ENCODE measurements around the gene DNAJB5. TPM values are rescaled to one million over a fixed set of nuclear protein-coding genes. Genes with fewer than 3 reads are reported as not detected.

DNAJB5 gene
- total and polyA plus RNA-seq, 7 experiments from 2014 or later, result 1.1 to 3.7 (median 2.0) TPM

DNA sequence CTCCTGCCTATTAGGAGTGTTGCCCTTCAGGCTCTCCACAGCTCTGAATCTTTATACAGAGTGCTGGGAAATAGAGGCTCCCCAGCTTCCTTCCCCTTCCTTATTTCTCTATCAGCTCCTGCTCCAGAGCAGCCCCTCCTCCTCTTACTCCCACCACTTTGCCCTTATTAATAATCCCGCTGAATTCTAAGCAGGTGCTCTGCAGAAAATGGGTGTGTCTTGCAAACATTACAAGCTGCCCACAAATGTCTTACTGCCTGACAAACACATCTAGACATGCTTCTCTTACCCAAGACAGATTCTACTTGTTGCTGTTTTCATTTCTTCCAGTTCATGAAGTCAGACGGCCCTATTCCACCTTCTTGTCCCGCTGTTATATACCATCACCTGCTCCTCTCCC is 25.1 kb upstream of the DNAJB5 start:
- Histone ChIP-seq H3K36me3 (ENCODE audit: control insufficient read depth in 2 of 3, insufficient read depth in 3 of 3, low read length in 3 of 3) (no peaks in the 10 kb centered on the region), H3K27ac (ENCODE audit: low read depth, low read length) (no peak overlapping the region), H3K4me1 (ENCODE audit: control insufficient read depth in 2 of 2, insufficient read depth in 2 of 2, low read length in 2 of 2) (no peaks in the 10 kb centered on the region), H3K4me3 (ENCODE audit: low read length) (no peak overlapping the region), H3K9me3 (ENCODE audit: control insufficient read depth in 2 of 3, low read length in 3 of 3) (no peaks in the 10 kb centered on the region), H3K27me3 (ENCODE audit: control insufficient read depth in 2 of 2, insufficient read depth in 2 of 2, low read length in 2 of 2) (no peaks in the 10 kb centered on the region)
- ChIA-PET POLR2A (no interaction called here), CTCF (no interaction called here)
- H3K27ac Mint-ChIP-seq, result no peak overlapping the region
- ATAC-seq (no peak), DNase-seq (no peak)
- peaks cover 31 to 66% (median 58%) of the 10 kb centered on the region in 5 donors for H3K27me3 Mint-ChIP-seq
- intact Hi-C loops (cut with micrococcal nuclease), result no loop called here
- no peaks in the 10 kb centered on the region for H3K36me3 Mint-ChIP-seq
- no peaks in the 10 kb centered on the region for H3K9me3 Mint-ChIP-seq
- H3K4me3 Mint-ChIP-seq, result no peak overlapping the region
- peaks cover 0 to 15% (median 0%) of the 10 kb centered on the region in 7 donors for H3K4me1 Mint-ChIP-seq

DNA sequence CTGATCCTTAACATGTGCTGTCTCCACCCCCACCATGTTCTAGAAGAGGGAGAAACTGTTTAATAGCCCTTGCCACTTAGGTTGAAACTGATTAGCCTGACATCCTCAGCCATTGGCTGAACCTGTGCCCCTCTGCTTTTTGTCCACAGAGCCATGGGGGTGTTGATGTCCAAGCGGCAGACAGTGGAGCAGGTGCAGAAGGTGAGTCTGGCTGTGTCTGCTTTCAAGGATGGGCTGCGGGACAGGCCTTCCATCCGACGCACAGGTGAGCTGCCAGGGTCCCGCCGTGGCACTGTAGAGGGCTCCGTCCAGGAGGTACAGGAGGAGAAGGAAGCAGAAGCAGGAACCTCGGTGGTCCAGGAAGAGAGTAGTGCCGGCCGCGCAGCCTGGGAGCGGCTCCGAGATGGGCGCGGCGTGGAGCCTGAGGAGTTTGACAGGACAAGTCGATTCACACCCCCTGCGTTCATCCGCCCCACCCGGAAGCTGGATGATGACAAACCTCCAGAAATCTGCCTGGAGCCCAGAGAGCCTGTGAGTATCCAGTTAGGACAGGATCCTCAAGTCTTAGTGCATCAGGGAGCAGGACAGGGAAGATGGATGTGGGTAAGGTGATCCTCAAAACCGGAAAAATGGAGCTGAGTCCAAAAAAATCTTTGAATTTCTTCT is 18.3 kb upstream of the DNAJB5 start:
- intact Hi-C loops (cut with micrococcal nuclease), result no loop called here
- Histone ChIP-seq H3K36me3 (ENCODE audit: control insufficient read depth in 2 of 3, insufficient read depth in 3 of 3, low read length in 3 of 3) (no peaks in the 10 kb centered on the region), H3K27ac (ENCODE audit: low read depth, low read length) (no peak overlapping the region), H3K4me3 (ENCODE audit: low read length) (no peak overlapping the region), H3K9me3 (ENCODE audit: control insufficient read depth in 2 of 3, low read length in 3 of 3) (no peaks in the 10 kb centered on the region), H3K27me3 (ENCODE audit: control insufficient read depth in 2 of 2, insufficient read depth in 2 of 2, low read length in 2 of 2) (peaks cover 0 to 3% of the 10 kb centered on the region in 2 donors), H3K4me1 (ENCODE audit: control insufficient read depth in 2 of 2, insufficient read depth in 2 of 2, low read length in 2 of 2) (no peaks in the 10 kb centered on the region)
- Mint-ChIP-seq H3K9me3 (no peaks in the 10 kb centered on the region), H3K27me3 (peaks cover 6 to 22% (median 13%) of the 10 kb centered on the region in 5 donors), H3K27ac (no peak overlapping the region), H3K36me3 (no peaks in the 10 kb centered on the region), H3K4me1 (peaks cover 0 to 6% (median 0%) of the 10 kb centered on the region in 7 donors), H3K4me3 (no peak overlapping the region)
- ATAC-seq (no peak), DNase-seq (no peak)
- ChIA-PET POLR2A (no interaction called here), CTCF (interaction anchor here (0.9 to 1.4 kb wide), 2 partner anchors 23 to 72 kb away, joined by 3 to 5 read pairs; no protein-coding TSS in a partner anchor)

DNA sequence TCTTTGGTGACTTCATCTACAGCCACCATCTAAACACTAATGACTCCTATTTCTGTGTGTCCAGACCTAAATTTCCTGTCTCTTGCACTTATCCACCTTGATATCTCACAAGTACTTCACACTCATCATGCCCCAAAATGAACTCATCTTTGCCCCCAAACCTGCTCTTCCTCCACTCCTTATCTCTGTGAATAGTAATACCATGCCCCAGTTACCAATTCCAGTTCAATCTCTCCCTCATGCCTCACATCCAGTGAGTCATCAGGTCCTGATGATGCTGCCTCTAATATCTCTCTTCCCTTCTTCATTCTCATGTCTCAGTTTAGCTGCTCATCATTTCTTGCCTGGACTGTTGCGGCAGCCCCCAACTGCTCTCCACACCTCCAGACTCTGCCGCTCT is 14.9 kb upstream of the DNAJB5 start:
- intact Hi-C loops (cut with micrococcal nuclease), result no loop called here
- no peaks in the 10 kb centered on the region for H3K9me3 Mint-ChIP-seq
- H3K27ac ChIP-seq (ENCODE audit: low read depth, low read length), result no peak overlapping the region
- no peaks in the 10 kb centered on the region for H3K9me3 ChIP-seq (ENCODE audit: control insufficient read depth in 2 of 3, low read length in 3 of 3)
- peaks cover 0 to 8% (median 2%) of the 10 kb centered on the region in 5 donors for H3K27me3 Mint-ChIP-seq
- ATAC-seq (no peak), DNase-seq (no peak)
- peaks cover 0 to 2% of the 10 kb centered on the region in 2 donors for H3K27me3 ChIP-seq (ENCODE audit: control insufficient read depth in 2 of 2, insufficient read depth in 2 of 2, low read length in 2 of 2)
- no peaks in the 10 kb centered on the region for H3K36me3 ChIP-seq (ENCODE audit: control insufficient read depth in 2 of 3, insufficient read depth in 3 of 3, low read length in 3 of 3)
- no peak overlapping the region for H3K27ac Mint-ChIP-seq
- no peak overlapping the region for H3K4me3 ChIP-seq (ENCODE audit: low read length)
- H3K4me1 Mint-ChIP-seq, result peaks cover 0 to 6% (median 0%) of the 10 kb centered on the region in 7 donors
- H3K36me3 Mint-ChIP-seq, result no peaks in the 10 kb centered on the region
- ChIA-PET CTCF (no interaction called here), POLR2A (no interaction called here)
- H3K4me1 ChIP-seq (ENCODE audit: control insufficient read depth in 2 of 2, insufficient read depth in 2 of 2, low read length in 2 of 2), result no peaks in the 10 kb centered on the region
- H3K4me3 Mint-ChIP-seq, result no peak overlapping the region

DNA sequence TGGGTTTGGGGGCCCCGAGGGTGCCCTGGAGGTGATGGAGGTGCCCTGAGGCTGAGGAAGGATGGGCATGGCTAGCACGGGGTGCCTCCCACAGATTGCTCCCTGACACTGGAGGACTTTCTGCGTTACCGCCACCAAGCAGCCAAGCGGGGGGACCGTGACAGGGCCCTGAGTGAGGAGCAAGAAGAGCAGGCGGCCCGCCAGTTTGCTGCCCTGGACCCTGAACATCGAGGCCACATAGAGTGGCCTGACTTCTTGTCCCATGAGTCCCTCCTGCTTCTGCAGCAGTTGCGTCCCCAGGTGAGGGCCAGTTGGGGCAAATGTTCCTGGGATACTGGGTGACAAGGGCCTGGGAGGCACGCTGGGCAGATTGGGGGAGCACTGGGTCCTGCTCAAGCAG is 13.1 kb upstream of the DNAJB5 start:
- H3K4me3 Mint-ChIP-seq, result no peak overlapping the region
- no peak overlapping the region for H3K27ac Mint-ChIP-seq
- H3K9me3 ChIP-seq (ENCODE audit: control insufficient read depth in 2 of 3, low read length in 3 of 3), result no peaks in the 10 kb centered on the region
- no peaks in the 10 kb centered on the region for H3K9me3 Mint-ChIP-seq
- no peaks in the 10 kb centered on the region for H3K36me3 Mint-ChIP-seq
- H3K27me3 ChIP-seq (ENCODE audit: control insufficient read depth in 2 of 2, insufficient read depth in 2 of 2, low read length in 2 of 2), result no peaks in the 10 kb centered on the region
- CTCF ChIA-PET, result no interaction called here
- no peaks in the 10 kb centered on the region for H3K4me1 ChIP-seq (ENCODE audit: control insufficient read depth in 2 of 2, insufficient read depth in 2 of 2, low read length in 2 of 2)
- peaks cover 0 to 8% (median 0%) of the 10 kb centered on the region in 5 donors for H3K27me3 Mint-ChIP-seq
- no peak overlapping the region for H3K27ac ChIP-seq (ENCODE audit: low read depth, low read length)
- no peak for ATAC-seq
- H3K4me1 Mint-ChIP-seq, result peaks cover 0 to 8% (median 4%) of the 10 kb centered on the region in 7 donors
- DNase-seq, result no peak
- POLR2A ChIA-PET, result no interaction called here
- H3K36me3 ChIP-seq (ENCODE audit: control insufficient read depth in 2 of 3, insufficient read depth in 3 of 3, low read length in 3 of 3), result no peaks in the 10 kb centered on the region
- intact Hi-C loops (cut with micrococcal nuclease), result no loop called here
- no peak overlapping the region for H3K4me3 ChIP-seq (ENCODE audit: low read length)

DNA sequence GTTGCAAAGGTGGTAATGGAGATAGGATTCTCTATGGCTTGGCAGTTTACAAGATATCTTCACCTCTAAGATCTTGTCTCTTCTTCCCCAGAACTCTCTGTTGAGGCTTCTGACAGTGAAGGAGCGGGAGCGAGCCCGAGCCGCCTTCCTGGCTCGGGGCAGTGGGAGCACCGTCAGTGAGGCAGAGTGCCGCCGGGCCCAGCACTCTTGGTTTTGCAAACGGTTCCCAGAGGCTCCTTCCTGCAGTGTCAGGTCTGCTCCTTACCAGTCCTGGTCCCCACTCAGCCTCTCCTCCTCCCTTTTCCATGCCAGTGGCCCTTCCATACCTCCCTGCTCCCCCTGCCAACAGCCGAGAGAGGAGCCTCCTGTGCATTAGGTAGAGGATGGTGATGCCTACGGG is 12.6 kb upstream of the DNAJB5 start:
- Mint-ChIP-seq H3K9me3 (no peaks in the 10 kb centered on the region), H3K27ac (no peak overlapping the region), H3K27me3 (peaks cover 0 to 8% (median 0%) of the 10 kb centered on the region in 5 donors), H3K4me3 (no peak overlapping the region), H3K4me1 (peaks cover 0 to 14% (median 4%) of the 10 kb centered on the region in 7 donors), H3K36me3 (no peaks in the 10 kb centered on the region)
- POLR2A ChIA-PET, result no interaction called here
- CTCF ChIA-PET, result no interaction called here
- Histone ChIP-seq H3K9me3 (ENCODE audit: control insufficient read depth in 2 of 3, low read length in 3 of 3) (no peaks in the 10 kb centered on the region), H3K36me3 (ENCODE audit: control insufficient read depth in 2 of 3, insufficient read depth in 3 of 3, low read length in 3 of 3) (no peaks in the 10 kb centered on the region), H3K27ac (ENCODE audit: low read depth, low read length) (no peak overlapping the region), H3K27me3 (ENCODE audit: control insufficient read depth in 2 of 2, insufficient read depth in 2 of 2, low read length in 2 of 2) (no peaks in the 10 kb centered on the region), H3K4me3 (ENCODE audit: low read length) (no peak overlapping the region), H3K4me1 (ENCODE audit: control insufficient read depth in 2 of 2, insufficient read depth in 2 of 2, low read length in 2 of 2) (peaks cover 0 to 4% of the 10 kb centered on the region in 2 donors)
- DNase-seq (no peak), ATAC-seq (no peak)
- intact Hi-C loops (cut with micrococcal nuclease), result no loop called here

DNA sequence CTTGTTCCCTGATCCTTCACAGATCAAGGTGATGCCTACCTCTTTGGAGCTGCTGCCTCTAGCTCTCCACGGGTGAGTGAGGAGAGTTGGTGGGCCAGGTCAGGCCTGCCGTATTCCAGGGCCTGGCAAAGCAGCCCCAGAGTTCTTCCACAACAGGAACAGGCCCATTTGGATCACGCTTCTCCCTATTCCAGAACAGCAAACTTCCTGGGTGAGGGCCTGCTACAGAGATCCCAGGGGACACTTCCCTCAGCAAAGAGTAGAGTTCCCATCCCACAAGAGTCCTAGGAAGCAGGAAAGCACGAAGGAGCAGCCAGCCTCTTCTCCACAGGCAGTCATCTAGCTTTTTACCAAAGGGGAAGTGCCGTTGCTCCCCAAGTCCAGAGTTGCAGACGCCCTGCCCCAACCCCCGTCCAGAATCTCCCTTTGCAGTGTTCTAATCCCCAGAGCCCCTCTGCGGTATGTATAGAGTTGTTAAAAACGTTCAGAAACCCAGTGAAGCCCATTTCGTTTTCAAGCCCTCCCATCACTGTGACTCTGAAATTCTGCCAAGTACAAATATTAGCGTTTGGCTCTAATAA is 9.3 kb upstream of the DNAJB5 start:
- peaks cover 26 to 41% (median 36%) of the 10 kb centered on the region in 7 donors for H3K4me1 Mint-ChIP-seq
- Histone ChIP-seq H3K27ac (ENCODE audit: low read depth, low read length) (no peak overlapping the region), H3K4me1 (ENCODE audit: control insufficient read depth in 2 of 2, insufficient read depth in 2 of 2, low read length in 2 of 2) (peaks cover 4 to 34% of the 10 kb centered on the region in 2 donors), H3K27me3 (ENCODE audit: control insufficient read depth in 2 of 2, insufficient read depth in 2 of 2, low read length in 2 of 2) (no peaks in the 10 kb centered on the region), H3K36me3 (ENCODE audit: control insufficient read depth in 2 of 3, insufficient read depth in 3 of 3, low read length in 3 of 3) (no peaks in the 10 kb centered on the region), H3K9me3 (ENCODE audit: control insufficient read depth in 2 of 3, low read length in 3 of 3) (no peaks in the 10 kb centered on the region), H3K4me3 (ENCODE audit: low read length) (no peak overlapping the region)
- POLR2A ChIA-PET, result interaction anchor here (0.5 kb wide), 1 partner anchor 29 kb away, joined by 3 read pairs; no protein-coding TSS in a partner anchor
- peaks cover 0 to 6% (median 0%) of the 10 kb centered on the region in 5 donors for H3K27me3 Mint-ChIP-seq
- H3K27ac Mint-ChIP-seq, result no peak overlapping the region
- ATAC-seq, result no peak
- peaks cover 0 to 3% (median 0%) of the 10 kb centered on the region in 11 donors for H3K9me3 Mint-ChIP-seq
- peaks cover 0 to 1% (median 0%) of the 10 kb centered on the region in 5 donors for H3K36me3 Mint-ChIP-seq
- no peak for DNase-seq
- no peak overlapping the region for H3K4me3 Mint-ChIP-seq
- CTCF ChIA-PET, result no interaction called here
- intact Hi-C loops (cut with micrococcal nuclease), result loop anchor here (10.0 kb wide), 4 partner anchors 275 to 455 kb away; partner anchors contain the start of genes ENHO (in 1 of the 2), RPP25L (in 1 of the 2) and SIGMAR1 (in 1 of the 2)

All from naive thymus-derived CD4-positive, alpha-beta T cell (primary cell).